ENCODE results near the gene RNF5.

The RNF5 gene

GRCh38 chr6:32181148-32181702, 3.0 kb downstream of the RNF5 start:
- Histone ChIP-seq H3K27me3 (replicated peaks) (no peaks in the 10 kb centered on the region), H3K27ac (no peak overlapping the region), H3K4me3 (ENCODE audit: low read depth, low read length) (no peak overlapping the region), H3K36me3 (replicated peaks) (peaks cover 33% of the 10 kb centered on the region)
- in situ Hi-C loops (cut with HindIII; ENCODE audit: low pct_ligation_motif_present, low sequenced_read_pairs): loop anchor here (10.0 kb wide), 1 partner anchor 56 kb away; the partner anchor contains the start of gene ATF6B
- no peak for DNase-seq
- TF ChIP-seq CTCF (IDR thresholded peaks at IDR 0.05; ENCODE audit: low read depth, low read length, missing control alignments): no peak

- no peak for DNase-seq
- H3K27me3 ChIP-seq (replicated peaks): no peaks in the 10 kb centered on the region
- in situ Hi-C loops (cut with HindIII; ENCODE audit: low pct_ligation_motif_present, low sequenced_read_pairs): loop anchor here (10.0 kb wide), 1 partner anchor 57 kb away; the partner anchor contains the start of gene ATF6B
- TF ChIP-seq CTCF (IDR thresholded peaks at IDR 0.05; ENCODE audit: low read depth, low read length, missing control alignments): no peak
- no peak overlapping the region for H3K27ac ChIP-seq
- peaks cover 41% of the 10 kb centered on the region for H3K36me3 ChIP-seq (replicated peaks)
- no peak overlapping the region for H3K4me3 ChIP-seq (ENCODE audit: low read depth, low read length)
Observed at GRCh38 chr6:32181915-32182529, 3.8 kb downstream of the RNF5 start.

- H3K27me3 ChIP-seq (replicated peaks): no peaks in the 10 kb centered on the region
- H3K27ac ChIP-seq: no peak overlapping the region
- in situ Hi-C loops (cut with HindIII; ENCODE audit: low pct_ligation_motif_present, low sequenced_read_pairs): loop anchor here (10.0 kb wide), 1 partner anchor 58 kb away; the partner anchor contains the start of gene ATF6B
- H3K4me3 ChIP-seq (ENCODE audit: low read depth, low read length): no peak overlapping the region
- peaks cover 46% of the 10 kb centered on the region for H3K36me3 ChIP-seq (replicated peaks)
- no peak for TF ChIP-seq CTCF (IDR thresholded peaks at IDR 0.05; ENCODE audit: low read depth, low read length, missing control alignments)
- DNase-seq: no peak
Observed at GRCh38 chr6:32182555-32182981, 4.4 kb downstream of the RNF5 start.

- no peak for TF ChIP-seq CTCF (IDR thresholded peaks at IDR 0.05; ENCODE audit: low read depth, low read length, missing control alignments)
- no peaks in the 10 kb centered on the region for H3K27me3 ChIP-seq (replicated peaks)
- H3K27ac ChIP-seq: no peak overlapping the region
- H3K36me3 ChIP-seq (replicated peaks): peaks cover 50% of the 10 kb centered on the region
- no peak overlapping the region for H3K4me3 ChIP-seq (ENCODE audit: low read depth, low read length)
- in situ Hi-C loops (cut with HindIII; ENCODE audit: low pct_ligation_motif_present, low sequenced_read_pairs): loop anchor here (10.0 kb wide), 1 partner anchor 58 kb away; the partner anchor contains the start of gene ATF6B
- no peak for DNase-seq
Observed at GRCh38 chr6:32183030-32183429, 4.8 kb downstream of the RNF5 start.

GRCh38 chr6:32183483-32184083, 5.4 kb downstream of the RNF5 start:
- H3K27ac ChIP-seq: no peak overlapping the region
- in situ Hi-C loops (cut with HindIII; ENCODE audit: low pct_ligation_motif_present, low sequenced_read_pairs): loop anchor here (10.0 kb wide), 1 partner anchor 59 kb away; the partner anchor contains the start of gene ATF6B

More at GRCh38 chr6:32183483-32184083, 5.4 kb downstream of the RNF5 start:
- DNase-seq: no peak
- TF ChIP-seq CTCF (IDR thresholded peaks at IDR 0.05; ENCODE audit: low read depth, low read length, missing control alignments): no peak
- Histone ChIP-seq H3K36me3 (replicated peaks) (peaks cover 50% of the 10 kb centered on the region), H3K4me3 (ENCODE audit: low read depth, low read length) (no peak overlapping the region), H3K27me3 (replicated peaks) (no peaks in the 10 kb centered on the region)
